Astrocyte (in vitro differentiated cells and primary cell): ENCODE results near the gene LRRC2.

ENCODE experiments used
- CTCF ChIP-seq: IDR thresholded peaks from 2 replicates; pipeline ENCODE4 v1.5.1; 2011; ENCODE audit warnings: low read depth, mild to moderate bottlenecking, inconsistent platforms, low read length, moderate library complexity; ENCODE audit not compliant: insufficient read depth
- EZH2 ChIP-seq: IDR thresholded peaks from 2 replicates; pipeline ENCODE4 v1.6.1; 2012; ENCODE audit warnings: mild to moderate bottlenecking, low read length, inconsistent platforms; ENCODE audit not compliant: insufficient read depth

- TF ChIP-seq EZH2 (no peak), CTCF (no peak)
Measured at GRCh38 chr3:46483825-46484224, 82.3 kb downstream of the LRRC2 start.
